ENCODE results near the gene PRCC. TPM values are rescaled to one million over a fixed set of nuclear protein-coding genes. Genes with fewer than 3 reads are reported as not detected.

The PRCC gene
- total RNA-seq, 1 donor from 2014 or later: 9.2 TPM

- Histone ChIP-seq H3K27me3 (ENCODE audit: control insufficient read depth, insufficient read depth, low read length) (no peaks in the 10 kb centered on the region), H3K4me3 (ENCODE audit: low read depth, low read length) (no peak overlapping the region), H3K36me3 (ENCODE audit: control insufficient read depth, insufficient read depth, low read length) (peaks cover 6% of the 10 kb centered on the region)
- DNase-seq (ENCODE audit: low read depth): no peak
- FAIRE-seq: no peak
- no peak for TF ChIP-seq CTCF (IDR thresholded peaks at IDR 0.05; ENCODE audit: insufficient read depth, low read length, severe bottlenecking)
These were observed 5.6 kb downstream of the PRCC start for GRCh38 chr1:156772728-156773497.

GRCh38 chr1:156773607-156774006 is 6.3 kb downstream of the PRCC start:
- DNase-seq (ENCODE audit: low read depth) (no peak), FAIRE-seq (no peak)
- Histone ChIP-seq H3K36me3 (ENCODE audit: control insufficient read depth, insufficient read depth, low read length) (peaks cover 6% of the 10 kb centered on the region), H3K27me3 (ENCODE audit: control insufficient read depth, insufficient read depth, low read length) (no peaks in the 10 kb centered on the region), H3K4me3 (ENCODE audit: low read depth, low read length) (no peak overlapping the region)
- TF ChIP-seq CTCF (IDR thresholded peaks at IDR 0.05; ENCODE audit: insufficient read depth, low read length, severe bottlenecking): no peak

- peaks cover 6% of the 10 kb centered on the region for H3K36me3 ChIP-seq (ENCODE audit: control insufficient read depth, insufficient read depth, low read length)
- no peaks in the 10 kb centered on the region for H3K27me3 ChIP-seq (ENCODE audit: control insufficient read depth, insufficient read depth, low read length)
- FAIRE-seq (no peak), DNase-seq (ENCODE audit: low read depth) (no peak)
- TF ChIP-seq CTCF (IDR thresholded peaks at IDR 0.05; ENCODE audit: insufficient read depth, low read length, severe bottlenecking): no peak
- H3K4me3 ChIP-seq (ENCODE audit: low read depth, low read length): no peak overlapping the region
These were observed 8.5 kb downstream of the PRCC start for GRCh38 chr1:156775799-156776198.

GRCh38 chr1:156776942-156777341 is 9.6 kb downstream of the PRCC start:
- H3K36me3 ChIP-seq (ENCODE audit: control insufficient read depth, insufficient read depth, low read length): peaks cover 4% of the 10 kb centered on the region
- no peaks in the 10 kb centered on the region for H3K27me3 ChIP-seq (ENCODE audit: control insufficient read depth, insufficient read depth, low read length)
- DNase-seq (ENCODE audit: low read depth) (no peak), FAIRE-seq (no peak)
- no peak for TF ChIP-seq CTCF (IDR thresholded peaks at IDR 0.05; ENCODE audit: insufficient read depth, low read length, severe bottlenecking)
- H3K4me3 ChIP-seq (ENCODE audit: low read depth, low read length): no peak overlapping the region

- TF ChIP-seq CTCF (IDR thresholded peaks at IDR 0.05; ENCODE audit: insufficient read depth, low read length, severe bottlenecking): no peak
- no peak overlapping the region for H3K4me3 ChIP-seq (ENCODE audit: low read depth, low read length)
- DNase-seq (ENCODE audit: low read depth): no peak
- FAIRE-seq: no peak
- H3K36me3 ChIP-seq (ENCODE audit: control insufficient read depth, insufficient read depth, low read length): peaks cover 5% of the 10 kb centered on the region
- no peaks in the 10 kb centered on the region for H3K27me3 ChIP-seq (ENCODE audit: control insufficient read depth, insufficient read depth, low read length)
These were observed 10.2 kb downstream of the PRCC start for GRCh38 chr1:156777573-156777972.

Data from bronchial epithelial cell (primary cell).